HL-60/S4 (cell line): Measurements from ENCODE around the gene DNAH14.
"Not testable (repeated sequence)": the region's sequence is repeated elsewhere in the genome, so short reads cannot be mapped to it uniquely, and the experiment has no call there.

Experiments
- in situ Hi-C: fragments of 300-500 bp; cut with MboI; formaldehyde crosslinking; loops from 2 replicates; pipeline ENCODE4 v1.14.3; 2022; ENCODE audit warnings: low sequenced_read_pairs

Gene DNAH14

DNA sequence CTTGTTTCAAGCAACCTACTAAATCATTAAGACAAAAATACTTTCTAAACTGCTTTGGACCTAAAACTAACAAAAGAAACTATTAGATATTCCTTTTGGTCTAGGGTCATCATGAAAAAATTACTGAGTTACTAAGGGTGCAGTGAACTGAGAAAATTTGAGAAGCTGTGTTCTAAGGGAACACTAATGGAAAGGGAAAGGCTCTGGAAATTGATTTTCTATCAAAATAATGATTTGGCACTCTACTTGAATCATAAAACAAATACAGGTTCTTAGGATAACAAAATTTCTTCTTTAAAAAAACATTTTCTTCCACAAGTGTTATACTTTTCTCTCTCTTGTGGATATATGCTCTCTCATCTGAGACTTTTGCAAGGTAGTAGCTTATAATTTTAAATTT lies 213.5 kb downstream of the DNAH14 start:
- in situ Hi-C loops: no loop called here

GRCh38 chr1:225146478-225146877 lies 217.0 kb downstream of the DNAH14 start:
- in situ Hi-C loops: no loop called here

DNA sequence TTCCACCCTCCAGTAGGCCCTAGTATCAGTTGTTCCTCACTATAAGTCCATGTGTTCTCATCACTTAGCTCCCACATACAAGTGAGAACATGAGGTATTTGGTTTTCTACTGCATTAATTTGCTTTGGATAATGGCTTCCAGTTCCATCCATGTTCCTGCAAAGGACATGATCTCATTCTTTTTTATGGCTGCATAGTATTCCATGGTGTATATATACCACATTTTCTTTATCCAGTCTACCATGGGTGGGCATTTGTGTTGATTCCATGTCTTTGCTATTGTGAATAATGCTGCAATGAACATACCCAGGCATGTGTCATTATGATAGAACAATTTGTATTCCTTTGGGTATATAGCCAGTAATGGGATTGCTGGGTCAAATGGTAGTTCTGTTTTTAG lies 218.3 kb downstream of the DNAH14 start:
- in situ Hi-C loops: not testable (repeated sequence)

DNA sequence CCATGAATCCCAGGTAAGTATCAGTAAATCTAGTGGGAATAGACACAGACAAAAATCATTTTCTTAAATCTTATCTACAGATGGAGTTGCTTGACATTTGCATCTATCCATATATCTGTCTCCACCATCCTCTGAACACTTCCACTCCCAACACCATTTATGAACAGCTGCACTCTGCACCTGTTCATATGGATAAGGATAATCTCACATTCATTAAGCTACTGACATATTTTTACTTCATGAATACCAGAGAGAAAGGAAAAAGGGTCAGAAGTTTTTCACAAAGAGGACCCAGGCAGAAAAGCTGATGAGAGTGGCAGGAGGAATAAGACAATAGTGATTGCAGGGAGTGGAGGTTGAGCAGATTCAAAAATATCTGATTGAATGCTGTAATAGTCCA lies 222.6 kb downstream of the DNAH14 start:
- in situ Hi-C loops: no loop called here

DNA sequence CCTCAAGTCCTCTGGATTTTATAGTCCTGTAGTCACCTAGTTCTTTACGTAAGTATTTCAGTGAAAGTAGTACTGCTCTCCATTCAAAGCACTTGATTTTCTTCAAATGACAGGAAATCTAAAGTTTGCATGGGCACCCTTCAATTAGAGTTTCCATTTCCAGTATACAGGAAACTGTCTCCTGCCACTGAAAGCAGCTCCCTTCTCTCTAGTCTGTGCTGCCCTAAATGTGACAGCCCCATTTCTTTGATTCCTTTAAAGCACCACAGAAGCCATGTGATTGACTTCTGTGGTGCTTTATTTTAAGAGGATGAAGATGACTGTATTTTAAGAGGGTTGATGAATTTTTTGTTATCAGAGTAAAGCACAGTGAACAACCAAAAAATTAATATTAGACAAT lies 226.1 kb downstream of the DNAH14 start:
- in situ Hi-C loops: no loop called here

- in situ Hi-C loops: no loop called here
Observed at GRCh38 chr1:225156254-225156653, 226.8 kb downstream of the DNAH14 start.

DNA sequence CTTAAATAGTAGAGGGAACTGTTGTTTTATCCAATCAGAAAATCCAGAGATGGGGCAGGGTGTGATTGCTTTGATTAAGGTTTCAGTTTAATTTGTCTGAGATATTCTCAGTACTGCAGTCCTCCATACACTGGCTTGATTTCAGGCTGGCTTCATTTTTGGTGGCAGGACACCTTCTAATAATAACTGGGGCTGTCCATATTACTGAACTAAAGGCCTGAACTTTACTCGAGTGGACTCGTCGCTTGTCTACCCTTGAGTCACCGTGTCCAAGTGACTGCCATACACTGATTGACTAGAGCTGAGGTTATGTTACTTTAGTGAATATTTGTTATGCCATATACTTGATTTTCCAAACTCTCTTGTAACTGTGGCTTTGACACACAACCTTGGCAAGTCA lies 228.8 kb downstream of the DNAH14 start:
- in situ Hi-C loops: no loop called here

DNA sequence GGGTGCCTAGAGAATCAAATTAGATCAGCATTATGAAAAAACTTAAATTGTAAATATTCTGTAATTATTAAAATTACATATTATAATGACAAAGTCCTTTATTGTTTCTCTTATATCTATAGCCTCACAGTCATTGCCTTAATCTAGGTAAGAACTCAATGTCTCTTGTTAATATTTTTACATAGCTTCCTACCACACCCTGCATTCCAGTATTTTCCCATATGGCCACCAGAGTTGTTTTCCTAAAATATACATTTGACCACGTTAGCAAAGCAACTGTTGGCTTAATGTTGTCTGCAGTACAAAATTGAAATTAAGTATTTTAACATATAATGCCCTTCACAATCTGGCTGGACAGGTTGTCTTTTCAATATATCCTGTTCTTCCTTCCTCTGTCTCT lies 230.3 kb downstream of the DNAH14 start:
- in situ Hi-C loops: no loop called here

- in situ Hi-C loops: not testable (repeated sequence)
Observed at GRCh38 chr1:225177409-225177808, 247.9 kb downstream of the DNAH14 start.

GRCh38 chr1:225179686-225180085 lies 250.2 kb downstream of the DNAH14 start:
- in situ Hi-C loops: no loop called here

DNA sequence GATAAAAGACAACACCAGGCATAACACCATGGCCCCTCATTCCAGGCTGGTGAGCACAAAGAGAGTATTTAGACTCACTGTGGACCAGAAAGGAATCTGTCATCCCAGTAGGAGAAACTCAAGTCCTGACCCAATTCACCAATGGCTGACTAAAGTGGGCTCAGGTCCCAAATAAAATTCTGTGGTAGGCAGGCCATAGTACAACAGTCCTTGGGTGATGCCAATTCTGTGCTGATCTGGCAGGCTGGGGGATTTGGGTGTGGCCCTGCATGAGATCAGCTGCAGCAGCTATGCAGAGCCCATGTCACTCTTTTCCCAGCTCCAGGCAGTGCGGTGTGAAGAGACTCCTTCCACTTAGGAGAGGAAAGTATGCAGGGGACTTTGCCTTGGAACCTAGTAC lies 253.2 kb downstream of the DNAH14 start:
- in situ Hi-C loops: no loop called here

GRCh38 chr1:225191199-225191753 lies 261.8 kb downstream of the DNAH14 start:
- in situ Hi-C loops: no loop called here

- in situ Hi-C loops: no loop called here
Observed at GRCh38 chr1:225201447-225201846, 272.0 kb downstream of the DNAH14 start.

DNA sequence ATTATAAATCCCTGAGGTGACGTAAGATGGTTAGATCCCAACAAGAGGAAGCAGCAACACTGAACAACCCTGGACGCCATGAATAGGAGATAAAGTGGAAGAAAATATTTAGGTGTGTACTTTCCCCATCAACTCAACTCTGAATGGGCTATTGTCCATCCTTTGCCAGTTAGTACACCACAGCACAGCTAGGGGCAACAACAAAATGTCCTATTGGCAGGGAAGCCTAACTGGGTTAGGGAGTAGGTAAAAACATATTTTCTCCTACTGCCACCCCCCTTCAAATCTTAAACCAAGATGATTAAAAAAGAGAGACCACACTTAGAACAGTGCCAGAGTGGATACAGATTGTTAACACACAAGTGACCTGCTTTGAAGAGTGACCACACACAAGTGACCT lies 278.3 kb downstream of the DNAH14 start:
- in situ Hi-C loops: no loop called here

DNA sequence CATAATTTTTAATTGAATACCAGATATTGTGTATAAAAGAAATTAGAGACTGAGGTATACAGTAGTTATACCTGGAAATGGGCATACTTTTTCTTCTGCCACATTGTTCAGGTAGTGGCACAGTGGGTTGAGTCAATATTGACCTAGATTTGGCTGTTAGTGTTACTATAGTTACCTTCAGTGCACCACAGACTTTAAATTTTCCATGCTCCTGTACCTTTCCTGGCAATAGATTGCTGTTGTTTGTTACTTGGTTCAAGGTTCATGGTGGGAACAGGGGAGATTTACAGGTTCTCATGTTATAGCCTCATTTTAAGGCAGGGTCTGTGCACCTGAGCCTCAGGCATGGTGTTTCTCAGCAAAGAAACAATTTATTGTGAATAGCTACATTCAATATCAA lies 279.7 kb downstream of the DNAH14 start:
- in situ Hi-C loops: no loop called here

DNA sequence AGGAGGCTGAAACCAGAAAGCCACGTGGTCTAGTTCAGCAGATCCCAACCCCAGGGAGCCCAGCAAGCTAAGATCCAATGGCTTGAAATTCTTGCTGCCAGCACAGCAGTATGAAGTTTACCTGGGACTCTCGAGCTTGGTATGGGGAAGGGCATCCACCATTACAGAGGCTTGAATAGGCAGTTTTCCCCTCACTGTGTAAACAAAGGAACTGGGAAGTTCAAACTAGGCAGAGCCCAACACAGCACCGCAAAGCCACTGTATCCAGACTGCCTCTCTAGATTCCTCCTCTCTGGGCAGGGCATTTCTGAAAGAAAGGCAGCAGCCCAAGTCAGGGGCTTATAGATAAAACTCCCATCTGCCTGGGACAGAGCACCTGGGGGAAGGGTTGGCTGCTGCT lies 280.7 kb downstream of the DNAH14 start:
- in situ Hi-C loops: not testable (repeated sequence)

DNA sequence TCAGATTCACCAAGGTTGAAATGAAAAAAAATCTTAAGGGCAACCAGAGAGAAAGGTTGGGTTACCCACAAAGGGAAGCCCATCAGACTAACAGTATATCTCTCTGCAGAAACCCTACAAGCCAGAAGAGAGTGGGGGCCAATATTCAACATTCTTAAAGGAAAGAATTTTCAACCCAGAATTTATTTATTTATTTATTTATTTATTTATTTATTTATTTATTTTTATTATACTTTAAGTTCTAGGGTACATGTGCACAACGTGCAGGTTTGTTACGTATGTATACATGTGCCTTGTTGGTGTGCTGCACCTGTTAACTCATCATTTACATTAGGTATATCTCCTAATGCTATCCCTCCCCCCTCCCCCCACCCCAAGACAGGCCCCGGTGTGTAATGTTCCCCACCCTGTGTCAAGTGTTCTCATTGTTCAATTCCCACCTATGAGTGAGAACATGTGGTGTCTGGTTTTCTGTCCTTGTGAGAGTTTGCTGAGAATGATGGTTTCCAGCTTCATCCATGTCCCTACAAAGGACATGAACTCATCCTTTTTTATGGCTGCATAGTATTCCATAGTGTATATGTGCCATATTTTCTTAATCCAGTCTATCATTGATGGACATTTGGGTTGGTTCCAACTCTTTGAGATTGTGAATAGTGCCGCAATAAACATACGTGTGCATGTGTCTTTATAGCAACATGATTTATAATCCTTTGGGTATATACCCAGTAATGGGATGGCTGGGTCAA lies 282.4 kb downstream of the DNAH14 start:
- in situ Hi-C loops: not testable (repeated sequence)

- in situ Hi-C loops: no loop called here
Observed at GRCh38 chr1:225224287-225224686, 294.8 kb downstream of the DNAH14 start.

- in situ Hi-C loops: no loop called here
Observed at GRCh38 chr1:225225681-225226080, 296.2 kb downstream of the DNAH14 start.

- in situ Hi-C loops: no loop called here
Observed at GRCh38 chr1:225228871-225229303, 299.4 kb downstream of the DNAH14 start.

GRCh38 chr1:225229429-225229828 lies 300.0 kb downstream of the DNAH14 start:
- in situ Hi-C loops: not testable (repeated sequence)

DNA sequence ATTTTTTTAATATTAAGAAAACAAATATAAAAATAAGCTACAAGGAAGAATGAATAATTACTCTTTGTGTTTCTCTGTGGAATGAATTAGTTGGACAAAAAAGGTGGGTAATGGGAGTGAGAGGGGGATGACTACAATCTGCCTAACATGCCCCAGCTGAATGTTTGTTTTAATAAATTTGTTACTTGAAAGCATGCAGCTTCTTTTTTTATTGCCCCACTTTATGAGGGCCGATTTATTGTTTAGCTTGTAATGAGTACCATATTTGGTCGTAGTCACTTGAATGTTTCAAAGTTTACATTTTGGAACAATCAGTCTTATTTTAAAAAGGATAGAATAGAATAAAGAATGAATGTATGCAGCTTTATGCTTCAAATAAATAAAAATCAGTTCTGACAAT lies 301.0 kb downstream of the DNAH14 start:
- in situ Hi-C loops: no loop called here

GRCh38 chr1:225232930-225233329 lies 303.5 kb downstream of the DNAH14 start:
- in situ Hi-C loops: not testable (repeated sequence)
